HCT116 (cell line): ENCODE measurements around the gene BMP7.

Source experiments
- CEBPB ChIP-seq: IDR thresholded peaks from 2 replicates; pipeline ENCODE4 v1.6.1; 2012; ENCODE audit warnings: low read depth
- EZH2 ChIP-seq: fragments of 200-600 bp; sonication (generic); IDR thresholded peaks from 2 replicates; pipeline ENCODE4 v1.6.1; 2017; ENCODE audit warnings: antibody characterized with exemption, mixed run types
- EZH2phosphoT487 ChIP-seq: fragments of 200-600 bp; IDR thresholded peaks from 2 replicates; pipeline ENCODE4 v1.6.1; 2018; ENCODE audit warnings: antibody characterized with exemption, borderline replicate concordance
- JUND ChIP-seq: IDR thresholded peaks from 2 replicates; pipeline ENCODE4 v1.6.1; 2012
- POLR2A ChIP-seq: IDR thresholded peaks from 2 replicates; pipeline ENCODE4 v1.7.0; 2011; ENCODE audit warnings: borderline replicate concordance; ENCODE audit not compliant: insufficient read depth, insufficient read length; ENCODE audit errors: extremely low read depth
- SIN3A ChIP-seq: IDR thresholded peaks from 2 replicates; pipeline ENCODE4 v1.6.1; 2012; ENCODE audit warnings: low read depth
- YY1 ChIP-seq: IDR thresholded peaks from 2 replicates; pipeline ENCODE4 v1.6.1; 2011; ENCODE audit warnings: low read length, low read depth, moderate library complexity, mild to moderate bottlenecking; ENCODE audit not compliant: insufficient replicate concordance; ENCODE audit errors: extremely low read depth
- TF ChIP-seq, protein P1 (sequence below), 3 experiments: fragments of 200-600 bp in 1 of 3; sonication (generic) in 1 of 3; IDR thresholded peaks in 2 of 3; conservative IDR thresholded peaks in 1 of 3; 2 replicates each; pipeline ENCODE4 v1.5.1; 2012 to 2017; ENCODE audit warnings: low read depth in 2 of 3, low read length in 2 of 3, antibody characterized with exemption in 1 of 3, borderline replicate concordance in 1 of 3, control low read depth in 1 of 3, mild to moderate bottlenecking in 1 of 3, mixed read lengths in 1 of 3, mixed run types in 1 of 3, moderate library complexity in 1 of 3; ENCODE audit not compliant: insufficient read depth in 1 of 3
- TF ChIP-seq, protein P2 (sequence below): IDR thresholded peaks from 2 replicates; pipeline ENCODE4 v1.6.1; 2012
- TF ChIP-seq, protein P3 (sequence below): IDR thresholded peaks from 2 replicates; pipeline ENCODE4 v1.6.1; 2011; ENCODE audit warnings: mild to moderate bottlenecking, low read length, moderate library complexity; ENCODE audit not compliant: insufficient replicate concordance; ENCODE audit errors: extremely low read depth

DNA sequence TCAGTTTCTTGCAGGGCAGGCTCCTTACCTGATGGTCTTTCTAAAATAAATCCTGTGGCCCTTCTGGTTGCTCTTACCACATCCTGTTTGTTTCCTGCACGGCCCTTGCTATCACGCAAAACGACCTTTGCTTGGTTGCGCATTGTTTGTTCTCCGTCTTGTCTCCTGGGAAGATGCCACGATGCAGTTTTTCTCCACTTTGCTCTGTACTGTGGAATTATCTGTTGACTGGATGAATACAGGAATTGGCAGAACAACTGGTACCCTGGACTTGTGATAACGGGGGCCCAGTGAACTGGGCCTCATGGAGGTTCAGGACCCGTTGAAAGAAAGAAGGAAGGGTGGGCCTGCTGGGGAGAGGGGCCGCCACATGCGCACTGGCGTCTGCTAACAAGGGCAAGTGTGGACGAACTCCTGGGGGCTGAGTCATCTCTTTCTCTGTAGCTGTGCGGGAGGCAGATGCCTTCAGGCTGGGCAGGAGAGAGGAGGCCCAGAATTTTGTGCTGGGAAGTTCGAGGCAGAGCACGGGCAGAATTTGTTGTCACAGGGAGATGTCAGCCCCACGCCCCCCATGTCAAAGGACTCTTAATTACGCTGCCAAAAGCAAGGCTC, 139.9 kb downstream of the BMP7 start:
- TF ChIP-seq POLR2A, result no peak
- TF ChIP-seq EZH2, result no peak
- no peak for TF ChIP-seq EZH2phosphoT487
- TF ChIP-seq, protein P1, sequence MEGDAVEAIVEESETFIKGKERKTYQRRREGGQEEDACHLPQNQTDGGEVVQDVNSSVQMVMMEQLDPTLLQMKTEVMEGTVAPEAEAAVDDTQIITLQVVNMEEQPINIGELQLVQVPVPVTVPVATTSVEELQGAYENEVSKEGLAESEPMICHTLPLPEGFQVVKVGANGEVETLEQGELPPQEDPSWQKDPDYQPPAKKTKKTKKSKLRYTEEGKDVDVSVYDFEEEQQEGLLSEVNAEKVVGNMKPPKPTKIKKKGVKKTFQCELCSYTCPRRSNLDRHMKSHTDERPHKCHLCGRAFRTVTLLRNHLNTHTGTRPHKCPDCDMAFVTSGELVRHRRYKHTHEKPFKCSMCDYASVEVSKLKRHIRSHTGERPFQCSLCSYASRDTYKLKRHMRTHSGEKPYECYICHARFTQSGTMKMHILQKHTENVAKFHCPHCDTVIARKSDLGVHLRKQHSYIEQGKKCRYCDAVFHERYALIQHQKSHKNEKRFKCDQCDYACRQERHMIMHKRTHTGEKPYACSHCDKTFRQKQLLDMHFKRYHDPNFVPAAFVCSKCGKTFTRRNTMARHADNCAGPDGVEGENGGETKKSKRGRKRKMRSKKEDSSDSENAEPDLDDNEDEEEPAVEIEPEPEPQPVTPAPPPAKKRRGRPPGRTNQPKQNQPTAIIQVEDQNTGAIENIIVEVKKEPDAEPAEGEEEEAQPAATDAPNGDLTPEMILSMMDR (IDR thresholded peaks at IDR 0.05 in 2 of 3, conservative IDR thresholded peaks at IDR 0.05 in 1 of 3; ENCODE audit: borderline replicate concordance in 1 of 3, insufficient read depth in 1 of 3, low read depth in 2 of 3, low read length in 2 of 3), result no peak
- TF ChIP-seq YY1, result no peak
- TF ChIP-seq CEBPB, result no peak
- TF ChIP-seq, protein P2, sequence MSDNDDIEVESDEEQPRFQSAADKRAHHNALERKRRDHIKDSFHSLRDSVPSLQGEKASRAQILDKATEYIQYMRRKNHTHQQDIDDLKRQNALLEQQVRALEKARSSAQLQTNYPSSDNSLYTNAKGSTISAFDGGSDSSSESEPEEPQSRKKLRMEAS, result no peak
- TF ChIP-seq, protein P3, sequence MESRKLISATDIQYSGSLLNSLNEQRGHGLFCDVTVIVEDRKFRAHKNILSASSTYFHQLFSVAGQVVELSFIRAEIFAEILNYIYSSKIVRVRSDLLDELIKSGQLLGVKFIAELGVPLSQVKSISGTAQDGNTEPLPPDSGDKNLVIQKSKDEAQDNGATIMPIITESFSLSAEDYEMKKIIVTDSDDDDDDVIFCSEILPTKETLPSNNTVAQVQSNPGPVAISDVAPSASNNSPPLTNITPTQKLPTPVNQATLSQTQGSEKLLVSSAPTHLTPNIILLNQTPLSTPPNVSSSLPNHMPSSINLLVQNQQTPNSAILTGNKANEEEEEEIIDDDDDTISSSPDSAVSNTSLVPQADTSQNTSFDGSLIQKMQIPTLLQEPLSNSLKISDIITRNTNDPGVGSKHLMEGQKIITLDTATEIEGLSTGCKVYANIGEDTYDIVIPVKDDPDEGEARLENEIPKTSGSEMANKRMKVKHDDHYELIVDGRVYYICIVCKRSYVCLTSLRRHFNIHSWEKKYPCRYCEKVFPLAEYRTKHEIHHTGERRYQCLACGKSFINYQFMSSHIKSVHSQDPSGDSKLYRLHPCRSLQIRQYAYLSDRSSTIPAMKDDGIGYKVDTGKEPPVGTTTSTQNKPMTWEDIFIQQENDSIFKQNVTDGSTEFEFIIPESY, result no peak
- TF ChIP-seq JUND, result no peak
- no peak for TF ChIP-seq SIN3A
